ENCODE results near the gene SSX4B.
"Not testable (repeated sequence)": the region's sequence is repeated elsewhere in the genome, so short reads cannot be mapped to it uniquely, and the experiment has no call there.

GRCh38 chrX:48383239-48383638 lies 28.5 kb downstream of the SSX4B start, which contains the start of gene SSX4:
- TF ChIP-seq POLR2AphosphoS5 (IDR thresholded peaks at IDR 0.05; ENCODE audit: low read depth, low read length); CTCF (IDR thresholded peaks at IDR 0.05); TCF7L2 (IDR thresholded peaks at IDR 0.05; ENCODE audit: low read depth, low read length); REST (IDR thresholded peaks at IDR 0.05; ENCODE audit: insufficient read depth in 1 of 2, low read depth in 2 of 2, low read length in 1 of 2): not testable (repeated sequence)

Measured in Panc1 (cell line).